ENCODE data around the gene POLR3E.

POLR3E gene

GRCh38 chr16:22297114-22297870 is at the start of gene POLR3E:
TSS of gene POLR3E (plus strand) at chr16:22297409. CDS start at chr16:22302969, 5,560 bp downstream.
- DNase-seq (ENCODE audit: low spot score): peak; percentile 95

- no peak for DNase-seq (ENCODE audit: low spot score)
These were observed 46.7 kb upstream of the POLR3E start for GRCh38 chr16:22250522-22250921.

- DNase-seq (ENCODE audit: low spot score): no peak
These were observed 44.9 kb upstream of the POLR3E start for GRCh38 chr16:22252317-22252716.

GRCh38 chr16:22253272-22253671 is 43.9 kb upstream of the POLR3E start:
- no peak for DNase-seq (ENCODE audit: low spot score)

DNA sequence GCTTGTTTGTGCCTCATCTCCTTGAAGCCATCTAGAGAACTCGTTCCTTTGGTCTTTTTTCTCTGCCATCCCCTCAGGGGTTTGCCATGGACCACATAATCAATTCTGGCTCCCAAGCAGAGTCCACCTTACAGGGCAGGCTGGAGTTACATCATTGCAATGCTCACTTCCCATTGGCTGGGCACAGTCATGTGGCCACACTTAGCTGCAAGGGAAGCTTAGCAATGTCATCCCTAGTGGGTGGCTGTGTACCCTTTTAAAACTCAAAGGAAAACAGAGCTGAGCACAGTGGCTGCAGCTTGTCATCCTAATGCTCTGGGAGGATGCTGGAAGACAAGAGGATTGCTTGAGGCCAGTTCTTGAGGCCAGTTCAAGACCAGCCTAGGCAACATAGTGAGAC is 41.9 kb upstream of the POLR3E start:
- no peak for DNase-seq (ENCODE audit: low spot score)

DNA sequence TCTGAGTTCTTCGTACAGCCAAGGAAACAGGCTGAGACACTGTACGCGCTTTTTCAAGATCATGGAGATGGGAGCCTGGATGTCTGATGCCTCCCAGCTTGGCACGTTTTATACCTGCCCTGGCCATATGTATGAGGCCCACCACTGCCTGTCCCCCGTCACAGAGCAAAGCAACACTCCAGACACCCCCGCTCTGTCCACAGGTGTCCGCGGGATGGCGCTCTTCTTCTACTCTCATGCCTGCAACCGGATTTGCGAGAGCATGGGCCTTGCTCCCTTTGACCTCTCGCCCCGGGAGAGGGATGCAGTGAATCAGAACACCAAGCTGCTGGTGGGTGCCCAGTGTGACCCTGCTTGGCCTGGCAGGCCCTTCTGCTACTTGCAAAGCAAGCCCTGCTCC is 39.8 kb upstream of the POLR3E start:
- DNase-seq (ENCODE audit: low spot score): no peak

- DNase-seq (ENCODE audit: low spot score): no peak
These were observed 36.7 kb upstream of the POLR3E start for GRCh38 chr16:22260490-22260889.

DNA sequence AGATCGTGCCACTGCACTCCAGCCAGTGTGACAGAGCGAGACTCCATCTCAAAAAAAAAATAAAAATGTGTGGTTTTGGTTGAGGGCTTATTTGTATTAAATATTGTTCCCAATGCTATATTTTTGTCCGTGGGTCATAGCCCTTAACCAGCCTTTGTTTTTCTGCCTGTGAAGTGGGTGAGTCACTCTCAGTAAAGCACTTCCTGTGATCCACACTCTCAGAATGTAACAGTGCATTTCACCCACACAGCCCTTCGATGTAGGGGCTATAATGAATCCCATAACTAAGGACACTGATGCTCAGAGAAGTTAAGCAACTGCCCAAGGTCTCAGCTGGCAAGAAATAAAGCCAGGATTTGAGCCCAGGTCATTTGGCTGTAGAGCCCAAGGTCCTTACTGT is 34.7 kb upstream of the POLR3E start:
- DNase-seq (ENCODE audit: low spot score): peak; percentile 29

DNA sequence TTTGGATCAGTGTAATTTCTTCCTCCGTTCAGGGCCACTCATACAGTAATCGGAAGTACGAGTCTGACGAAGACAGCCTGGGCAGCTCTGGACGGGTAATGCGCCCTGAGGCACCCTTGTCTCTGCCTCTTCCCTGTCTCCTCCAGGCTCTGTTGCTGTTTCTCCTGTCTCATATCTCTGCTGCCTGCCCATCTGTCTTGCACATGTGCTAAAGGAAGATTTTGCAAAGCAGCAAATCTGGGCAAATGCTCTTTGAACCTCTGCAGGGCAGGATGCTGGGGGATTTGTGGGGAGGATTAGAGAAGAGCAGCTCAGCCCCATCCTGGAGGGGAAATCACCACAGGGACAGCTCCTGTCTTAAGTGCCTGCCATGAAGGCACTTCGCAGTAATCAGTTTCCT is 32.4 kb upstream of the POLR3E start:
- no peak for DNase-seq (ENCODE audit: low spot score)

DNA sequence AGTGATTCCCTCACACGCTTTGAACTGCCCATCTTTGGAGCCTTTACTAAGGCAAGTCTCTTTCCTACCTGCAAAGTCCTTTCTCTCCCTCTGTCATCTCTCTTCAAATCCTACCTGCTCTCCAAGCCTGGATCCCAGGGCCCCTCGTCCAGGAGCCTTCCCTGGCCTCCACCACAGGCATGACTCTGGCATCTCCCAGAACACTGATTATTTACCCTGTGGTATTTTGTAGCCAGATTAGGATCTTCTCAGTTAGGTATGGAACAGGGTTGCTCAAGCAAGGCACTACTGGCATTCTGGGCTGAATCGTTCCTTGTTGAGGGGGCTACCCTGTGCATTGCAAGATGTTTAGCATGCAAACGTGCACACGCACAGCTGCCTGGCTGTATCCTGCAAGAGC is 31.9 kb upstream of the POLR3E start:
- DNase-seq (ENCODE audit: low spot score): no peak

- DNase-seq (ENCODE audit: low spot score): no peak
These were observed 30.7 kb upstream of the POLR3E start for GRCh38 chr16:22266546-22266945.

DNA sequence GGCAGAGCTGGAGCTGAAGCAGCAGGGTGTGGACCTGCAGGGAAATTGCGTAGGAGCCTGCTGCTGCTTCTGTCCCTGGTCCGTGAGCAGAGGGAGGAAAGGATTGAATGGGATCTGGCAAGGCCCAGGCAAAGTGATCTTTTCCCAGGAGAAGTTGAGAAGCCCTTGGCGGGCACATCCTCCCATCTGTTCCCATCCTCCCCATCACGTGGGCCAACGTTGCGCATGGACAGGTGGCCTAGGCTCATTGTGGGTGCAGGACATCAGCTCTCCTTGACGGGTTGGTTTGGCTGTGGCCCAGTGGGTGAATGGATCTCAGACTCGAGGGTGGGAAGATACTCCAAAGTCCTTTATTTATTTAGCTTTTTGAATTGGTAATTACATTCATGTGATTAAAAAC is 29.4 kb upstream of the POLR3E start:
- DNase-seq (ENCODE audit: low spot score): no peak

- no peak for DNase-seq (ENCODE audit: low spot score)
These were observed 26.7 kb upstream of the POLR3E start for GRCh38 chr16:22270525-22270924.

DNA sequence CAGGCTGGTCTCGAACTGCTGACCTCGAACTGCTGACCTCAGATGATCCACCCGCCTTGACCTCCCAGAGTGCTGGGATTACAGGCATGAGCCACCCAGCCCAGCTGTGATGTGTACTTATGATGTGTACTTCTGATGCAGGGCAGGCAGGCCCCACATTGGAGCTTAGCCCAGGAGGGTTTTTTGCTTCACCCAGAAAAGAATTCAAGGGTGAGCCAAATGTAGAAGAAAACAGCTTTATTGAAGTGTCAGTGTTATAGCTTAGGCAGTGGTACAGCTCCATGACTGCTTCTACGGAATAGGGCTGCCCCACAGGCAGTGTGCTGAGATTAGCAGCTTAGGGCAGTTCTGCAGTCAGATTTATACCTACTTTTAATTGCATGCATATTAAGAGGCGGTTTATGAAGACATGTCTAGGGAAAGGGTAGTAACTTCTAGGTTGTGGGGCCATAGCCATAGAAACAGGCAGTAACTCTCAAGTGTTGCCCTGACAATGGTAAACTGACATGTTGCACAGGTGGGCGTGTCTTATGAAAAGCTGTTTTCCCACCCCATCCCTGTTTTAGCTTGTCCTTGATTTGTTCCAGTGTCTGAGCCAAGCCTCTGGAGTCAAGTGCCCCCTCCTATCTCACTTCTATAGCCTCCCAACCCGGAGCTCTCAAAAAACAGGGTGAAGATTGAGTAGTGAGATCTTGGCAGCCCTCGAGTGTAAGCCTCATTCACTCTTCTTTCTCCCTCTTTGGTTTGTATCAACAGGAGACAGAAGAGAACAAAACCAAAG is 24.1 kb upstream of the POLR3E start:
- no peak for DNase-seq (ENCODE audit: low spot score)

DNA sequence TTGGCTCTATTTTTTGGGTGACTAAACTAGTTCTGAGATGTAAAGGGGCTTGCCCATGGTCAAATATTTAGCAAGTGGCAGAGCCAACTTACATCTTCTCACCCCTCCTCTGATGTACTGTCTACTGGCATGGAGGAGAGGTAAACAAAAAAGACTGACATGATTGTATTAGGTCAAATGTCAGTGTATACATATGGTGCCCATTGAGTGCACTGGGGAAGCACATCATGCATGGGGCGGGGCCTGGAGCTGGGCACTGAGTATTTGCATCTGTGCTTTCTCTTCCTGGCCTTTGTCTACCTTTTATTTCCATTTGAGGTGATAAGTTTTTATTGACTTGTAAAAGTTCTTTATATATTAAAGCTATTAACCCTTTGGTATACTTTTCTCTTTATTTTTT is 22.3 kb upstream of the POLR3E start:
- DNase-seq (ENCODE audit: low spot score): no peak

GRCh38 chr16:22278441-22279230 is 18.6 kb upstream of the POLR3E start:
- DNase-seq (ENCODE audit: low spot score): no peak

DNA sequence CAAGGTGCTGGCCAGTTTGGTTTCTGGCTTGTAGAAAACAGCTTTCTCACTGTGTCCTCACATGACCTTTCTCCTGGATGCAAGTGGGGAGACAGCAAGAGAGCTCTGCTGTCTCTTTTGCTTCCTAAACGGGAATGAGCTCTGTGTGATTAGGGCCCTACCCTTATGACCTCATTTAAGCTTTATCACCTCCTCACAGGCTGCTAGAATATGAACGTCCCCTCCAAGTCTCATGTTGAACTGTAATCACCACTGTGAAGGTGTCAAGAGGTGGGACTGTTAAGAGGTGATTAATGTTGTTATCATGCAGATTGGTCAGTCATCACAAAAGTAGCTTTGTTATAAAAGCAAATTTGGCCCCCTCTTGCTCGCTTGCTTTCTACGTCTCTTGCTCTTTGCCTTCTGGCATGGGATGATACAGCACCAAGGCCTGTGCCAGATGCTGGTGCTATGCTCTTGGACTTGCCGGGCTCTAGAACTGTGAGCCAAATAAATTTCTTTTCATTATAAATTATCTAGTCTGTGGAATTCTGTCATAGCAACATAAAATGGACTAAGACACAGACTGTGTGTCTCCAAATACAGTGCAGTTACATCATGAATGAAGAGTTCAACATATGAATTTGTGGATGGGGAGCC is 14.8 kb upstream of the POLR3E start:
- DNase-seq (ENCODE audit: low spot score): no peak

GRCh38 chr16:22284637-22285036 is 12.6 kb upstream of the POLR3E start:
- DNase-seq (ENCODE audit: low spot score): no peak

DNA sequence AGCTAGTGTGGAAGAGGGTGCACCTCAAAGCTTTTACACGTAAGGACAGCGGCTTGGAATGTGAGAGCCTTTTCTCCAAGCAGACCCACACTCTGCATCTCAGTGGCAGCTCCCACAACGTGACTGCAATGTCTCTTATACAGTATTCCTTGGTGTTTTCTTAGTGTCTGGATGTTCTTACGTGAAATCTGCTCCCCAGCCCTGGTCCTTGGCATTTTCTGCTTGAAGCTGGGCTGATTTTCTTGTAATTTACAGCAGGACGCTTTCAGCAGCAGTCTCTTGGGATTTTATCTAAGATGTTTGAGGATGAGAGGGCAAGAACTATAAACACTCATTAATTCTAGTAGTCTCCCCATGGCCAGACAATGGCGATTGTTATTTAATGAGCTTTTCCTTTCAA is 12.1 kb upstream of the POLR3E start:
- no peak for DNase-seq (ENCODE audit: low spot score)

GRCh38 chr16:22291020-22291419 is 6.2 kb upstream of the POLR3E start:
- DNase-seq (ENCODE audit: low spot score): no peak

GRCh38 chr16:22291860-22292318 is 5.3 kb upstream of the POLR3E start:
- DNase-seq (ENCODE audit: low spot score): no peak

GRCh38 chr16:22292320-22292719 is 4.9 kb upstream of the POLR3E start:
- DNase-seq (ENCODE audit: low spot score): no peak

Data from RKO (cell line).